HG02981 (cell line): ENCODE data around the gene ACTR10.

Experiments used
- ATAC-seq: cut with Tn5 transposase; IDR thresholded peaks from one replicate; pipeline ENCODE4 v1.9.1; 2021; ENCODE audit warnings: mild to moderate bottlenecking, moderate library complexity; ENCODE audit not compliant: unreplicated experiment

The ACTR10 gene

DNA sequence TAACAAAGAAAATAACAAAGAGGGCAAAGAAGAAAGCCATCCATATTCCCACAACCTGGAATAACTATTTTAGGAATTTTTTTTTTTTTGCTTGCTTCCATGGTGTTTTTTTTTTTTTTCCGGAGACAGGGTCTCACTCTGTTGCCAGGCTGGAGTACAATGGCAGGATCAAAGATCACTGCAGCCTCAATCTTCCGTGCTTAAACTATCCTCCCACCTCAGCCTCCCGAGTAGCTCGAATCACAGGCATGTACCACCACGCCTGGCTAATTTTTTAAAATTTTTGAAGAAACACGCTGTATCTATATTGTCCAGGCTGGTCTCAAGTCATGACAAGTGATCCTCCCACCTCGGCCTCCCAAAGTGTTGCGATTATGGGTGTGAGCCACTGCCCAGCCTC lies 78.2 kb downstream of the ACTR10 start:
- ATAC-seq: no peak

GRCh38 chr14:58280954-58281787 lies 81.2 kb downstream of the ACTR10 start:
- peak; percentile 71 for ATAC-seq

DNA sequence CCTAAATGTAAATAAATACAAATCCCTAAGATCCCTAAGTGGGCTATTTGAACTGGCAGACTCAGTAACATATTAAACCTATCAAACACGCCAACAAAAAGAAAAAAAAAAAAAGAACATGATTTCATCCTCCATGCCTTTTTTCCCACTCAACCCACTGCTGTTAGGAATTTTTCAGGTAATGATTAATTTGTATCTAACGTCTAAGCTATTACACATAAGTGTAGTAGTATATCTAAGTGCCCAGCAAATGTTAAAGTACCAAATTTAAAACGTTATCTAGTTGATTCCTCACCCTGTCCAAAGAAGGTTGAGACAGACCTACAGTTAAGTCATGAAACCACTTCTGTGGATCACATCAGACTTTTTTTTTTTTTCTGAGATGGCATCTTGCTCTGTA lies 82.0 kb downstream of the ACTR10 start:
- ATAC-seq: no peak

- no peak for ATAC-seq
Measured at GRCh38 chr14:58282925-58283593, 83.1 kb downstream of the ACTR10 start.

GRCh38 chr14:58283730-58284129 lies 83.8 kb downstream of the ACTR10 start:
- no peak for ATAC-seq

DNA sequence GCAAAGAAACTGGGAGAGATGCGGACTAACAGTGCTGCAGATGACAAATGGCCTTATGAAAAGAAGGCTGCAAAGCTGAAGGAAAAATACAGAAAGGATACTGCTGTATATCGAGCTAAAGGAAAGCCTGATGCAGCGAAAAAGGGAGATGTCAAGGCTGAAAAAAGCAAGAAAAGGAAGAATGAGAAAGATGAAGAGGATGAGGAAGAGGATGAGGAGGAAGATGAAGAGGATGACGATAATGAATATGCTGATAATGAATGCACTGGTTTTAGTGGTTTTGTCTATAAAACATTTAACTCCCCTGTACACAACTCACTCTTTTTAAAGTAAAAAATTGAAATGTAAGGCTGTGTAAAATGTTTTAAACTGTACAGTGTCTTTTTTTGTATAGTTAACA lies 85.2 kb downstream of the ACTR10 start:
- no peak for ATAC-seq
